ENCODE measurements around the gene MRC2.

The MRC2 gene

DNA sequence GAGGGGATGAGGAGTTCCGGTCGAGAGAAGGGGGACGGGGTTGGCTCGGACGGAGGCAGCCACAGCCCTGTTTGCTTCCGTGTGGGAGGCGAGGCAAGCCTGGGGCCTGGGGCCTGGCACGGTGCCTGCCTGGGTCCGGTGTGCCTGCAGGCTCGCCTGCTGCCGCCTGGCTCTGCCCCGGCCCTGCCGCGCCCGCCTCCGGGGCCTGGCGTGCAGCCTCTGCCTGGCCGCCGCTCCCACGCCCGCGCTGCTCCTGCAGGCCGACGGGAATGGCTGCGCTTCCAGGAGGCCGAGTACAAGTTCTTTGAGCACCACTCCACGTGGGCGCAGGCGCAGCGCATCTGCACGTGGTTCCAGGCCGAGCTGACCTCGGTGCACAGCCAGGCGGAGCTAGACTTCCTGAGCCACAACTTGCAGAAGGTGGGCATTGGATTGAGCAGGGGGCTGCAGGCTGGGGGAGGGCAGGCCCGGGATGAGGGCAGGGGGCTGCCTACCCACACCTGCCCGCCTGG is 53.1 kb downstream of the MRC2 start:
- Histone ChIP-seq H3K9me2 (replicated peaks; ENCODE audit: insufficient read depth, low read length) (no peaks in the 10 kb centered on the region), H3K4me2 (ENCODE audit: low read depth, low read length) (no peak overlapping the region), H3K9ac (ENCODE audit: low read length) (no peak overlapping the region), H3K4me3 (ENCODE audit: low read length) (no peak overlapping the region), H3K27me3 (replicated peaks; ENCODE audit: insufficient read depth, low read length) (no peaks in the 10 kb centered on the region), H4K20me1 (ENCODE audit: insufficient read depth, low read length) (no peaks in the 10 kb centered on the region), H3K36me3 (replicated peaks; ENCODE audit: insufficient read depth, low read length) (no peaks in the 10 kb centered on the region), H3K79me2 (ENCODE audit: low read length) (no peaks in the 10 kb centered on the region), H3K27ac (ENCODE audit: low read length) (no peak overlapping the region), H2AFZ (ENCODE audit: low read length) (no peak overlapping the region), H3F3A (ENCODE audit: insufficient read depth, low read length) (no peaks in the 10 kb centered on the region), H3K9me3 (replicated peaks; ENCODE audit: insufficient read depth, low read length) (no peaks in the 10 kb centered on the region), H3K4me1 (ENCODE audit: low read length) (no peaks in the 10 kb centered on the region)
- TF ChIP-seq EZH2phosphoT487 (IDR thresholded peaks at IDR 0.05; ENCODE audit: low read length) (no peak), EZH2 (optimal IDR thresholded peaks at IDR 0.05; ENCODE audit: low read depth, low read length) (no peak)
- TF ChIP-seq, protein P1, sequence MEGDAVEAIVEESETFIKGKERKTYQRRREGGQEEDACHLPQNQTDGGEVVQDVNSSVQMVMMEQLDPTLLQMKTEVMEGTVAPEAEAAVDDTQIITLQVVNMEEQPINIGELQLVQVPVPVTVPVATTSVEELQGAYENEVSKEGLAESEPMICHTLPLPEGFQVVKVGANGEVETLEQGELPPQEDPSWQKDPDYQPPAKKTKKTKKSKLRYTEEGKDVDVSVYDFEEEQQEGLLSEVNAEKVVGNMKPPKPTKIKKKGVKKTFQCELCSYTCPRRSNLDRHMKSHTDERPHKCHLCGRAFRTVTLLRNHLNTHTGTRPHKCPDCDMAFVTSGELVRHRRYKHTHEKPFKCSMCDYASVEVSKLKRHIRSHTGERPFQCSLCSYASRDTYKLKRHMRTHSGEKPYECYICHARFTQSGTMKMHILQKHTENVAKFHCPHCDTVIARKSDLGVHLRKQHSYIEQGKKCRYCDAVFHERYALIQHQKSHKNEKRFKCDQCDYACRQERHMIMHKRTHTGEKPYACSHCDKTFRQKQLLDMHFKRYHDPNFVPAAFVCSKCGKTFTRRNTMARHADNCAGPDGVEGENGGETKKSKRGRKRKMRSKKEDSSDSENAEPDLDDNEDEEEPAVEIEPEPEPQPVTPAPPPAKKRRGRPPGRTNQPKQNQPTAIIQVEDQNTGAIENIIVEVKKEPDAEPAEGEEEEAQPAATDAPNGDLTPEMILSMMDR (IDR thresholded peaks at IDR 0.05; ENCODE audit: low read length): no peak
- DNase-seq: no peak

DNA sequence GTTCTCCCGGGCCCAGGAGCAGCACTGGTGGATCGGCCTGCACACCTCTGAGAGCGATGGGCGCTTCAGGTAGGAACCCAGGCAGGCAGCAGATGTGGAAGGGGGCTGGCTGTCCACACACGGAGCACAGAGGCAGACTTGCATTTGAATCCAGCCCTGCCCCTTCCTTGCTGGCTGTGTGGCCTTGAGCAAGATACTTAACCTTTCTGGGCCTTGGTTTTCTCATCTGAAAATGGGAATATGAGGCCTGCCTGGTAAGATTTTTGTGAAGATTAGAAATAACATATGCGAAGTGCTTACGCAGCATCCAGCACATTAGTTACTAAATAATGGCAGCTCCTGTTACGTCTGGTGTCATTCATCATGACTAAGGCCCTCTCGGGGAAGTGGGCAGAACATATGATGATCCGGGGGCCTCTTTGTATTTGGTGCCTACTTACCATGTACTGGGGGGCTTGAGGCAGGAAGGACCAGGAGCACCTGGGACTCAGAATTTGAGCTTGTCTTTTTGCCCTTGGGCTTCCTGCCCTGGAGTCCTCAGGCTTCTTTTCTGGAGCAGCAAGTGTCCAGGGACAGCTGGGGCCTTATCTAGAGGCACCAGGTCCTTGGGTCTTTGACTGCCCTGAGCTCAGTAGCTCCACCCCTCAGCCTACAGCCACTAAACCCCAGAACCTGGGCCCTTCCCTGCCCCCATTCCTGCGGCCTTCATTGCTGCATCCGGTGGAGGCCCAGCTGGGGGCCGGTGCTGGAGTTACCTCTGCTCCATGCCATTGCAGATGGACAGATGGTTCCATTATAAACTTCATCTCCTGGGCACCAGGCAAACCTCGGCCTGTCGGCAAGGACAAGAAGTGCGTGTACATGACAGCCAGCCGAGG is 53.8 kb downstream of the MRC2 start:
- Histone ChIP-seq H3K27ac (ENCODE audit: low read length) (no peak overlapping the region), H3K79me2 (ENCODE audit: low read length) (no peaks in the 10 kb centered on the region), H3K4me2 (ENCODE audit: low read depth, low read length) (no peak overlapping the region), H3K27me3 (replicated peaks; ENCODE audit: insufficient read depth, low read length) (no peaks in the 10 kb centered on the region), H3F3A (ENCODE audit: insufficient read depth, low read length) (no peaks in the 10 kb centered on the region), H2AFZ (ENCODE audit: low read length) (no peak overlapping the region), H3K9me2 (replicated peaks; ENCODE audit: insufficient read depth, low read length) (no peaks in the 10 kb centered on the region), H3K4me3 (ENCODE audit: low read length) (no peak overlapping the region), H3K9ac (ENCODE audit: low read length) (no peak overlapping the region), H3K36me3 (replicated peaks; ENCODE audit: insufficient read depth, low read length) (no peaks in the 10 kb centered on the region), H4K20me1 (ENCODE audit: insufficient read depth, low read length) (no peaks in the 10 kb centered on the region), H3K4me1 (ENCODE audit: low read length) (no peaks in the 10 kb centered on the region), H3K9me3 (replicated peaks; ENCODE audit: insufficient read depth, low read length) (no peaks in the 10 kb centered on the region)
- DNase-seq: no peak
- no peak for TF ChIP-seq EZH2phosphoT487 (IDR thresholded peaks at IDR 0.05; ENCODE audit: low read length)
- TF ChIP-seq, protein P1 (IDR thresholded peaks at IDR 0.05; ENCODE audit: low read length): no peak
- no peak for TF ChIP-seq EZH2 (optimal IDR thresholded peaks at IDR 0.05; ENCODE audit: low read depth, low read length)

DNA sequence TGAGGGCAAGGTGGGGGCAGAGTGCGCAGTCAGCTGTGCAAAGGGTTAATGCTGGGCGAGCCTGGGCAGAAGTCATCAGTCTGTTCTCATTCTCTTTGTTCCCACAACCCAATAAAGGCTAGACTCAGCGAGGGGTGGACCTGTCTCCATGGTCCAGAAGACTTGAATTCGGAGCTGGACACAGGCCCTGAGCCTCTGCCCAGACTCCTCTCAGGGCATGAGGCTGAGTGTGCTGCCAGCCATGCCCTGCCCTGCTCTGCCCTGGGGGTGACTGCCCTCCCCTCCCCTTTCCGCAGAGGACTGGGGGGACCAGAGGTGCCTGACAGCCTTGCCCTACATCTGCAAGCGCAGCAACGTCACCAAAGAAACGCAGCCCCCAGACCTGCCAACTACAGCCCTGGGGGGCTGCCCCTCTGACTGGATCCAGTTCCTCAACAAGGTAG is 54.5 kb downstream of the MRC2 start:
- Histone ChIP-seq H3K9me3 (replicated peaks; ENCODE audit: insufficient read depth, low read length) (no peaks in the 10 kb centered on the region), H4K20me1 (ENCODE audit: insufficient read depth, low read length) (no peaks in the 10 kb centered on the region), H3K9me2 (replicated peaks; ENCODE audit: insufficient read depth, low read length) (no peaks in the 10 kb centered on the region), H3K36me3 (replicated peaks; ENCODE audit: insufficient read depth, low read length) (no peaks in the 10 kb centered on the region), H3F3A (ENCODE audit: insufficient read depth, low read length) (no peaks in the 10 kb centered on the region), H3K79me2 (ENCODE audit: low read length) (no peaks in the 10 kb centered on the region), H2AFZ (ENCODE audit: low read length) (no peak overlapping the region), H3K27ac (ENCODE audit: low read length) (no peak overlapping the region), H3K27me3 (replicated peaks; ENCODE audit: insufficient read depth, low read length) (no peaks in the 10 kb centered on the region), H3K9ac (ENCODE audit: low read length) (no peak overlapping the region), H3K4me3 (ENCODE audit: low read length) (no peak overlapping the region), H3K4me1 (ENCODE audit: low read length) (no peaks in the 10 kb centered on the region), H3K4me2 (ENCODE audit: low read depth, low read length) (no peak overlapping the region)
- TF ChIP-seq EZH2 (optimal IDR thresholded peaks at IDR 0.05; ENCODE audit: low read depth, low read length) (no peak), EZH2phosphoT487 (IDR thresholded peaks at IDR 0.05; ENCODE audit: low read length) (no peak)
- TF ChIP-seq, protein P1 (IDR thresholded peaks at IDR 0.05; ENCODE audit: low read length): no peak
- DNase-seq: no peak

Data from MM.1S (cell line).